SK-N-MC (cell line): Measurements from ENCODE around the gene ACOXL.

Experiments
- EZH2 ChIP-seq: fragments of 200-600 bp; sonication (generic); IDR thresholded peaks from one replicate; pipeline ENCODE4 v1.6.1; 2017; ENCODE audit warnings: antibody characterized with exemption
- FOXP2 ChIP-seq: optimal IDR thresholded peaks from 2 replicates; pipeline ENCODE3; 2011; ENCODE audit warnings: mild to moderate bottlenecking, moderate library complexity; ENCODE audit not compliant: insufficient read depth; ENCODE audit errors: extremely low read length, control extremely low read depth
- POLR2AphosphoS5 ChIP-seq: IDR thresholded peaks from 2 replicates; pipeline ENCODE4 v1.6.1; 2012; ENCODE audit warnings: mild to moderate bottlenecking, low read depth, low read length, borderline replicate concordance

DNA sequence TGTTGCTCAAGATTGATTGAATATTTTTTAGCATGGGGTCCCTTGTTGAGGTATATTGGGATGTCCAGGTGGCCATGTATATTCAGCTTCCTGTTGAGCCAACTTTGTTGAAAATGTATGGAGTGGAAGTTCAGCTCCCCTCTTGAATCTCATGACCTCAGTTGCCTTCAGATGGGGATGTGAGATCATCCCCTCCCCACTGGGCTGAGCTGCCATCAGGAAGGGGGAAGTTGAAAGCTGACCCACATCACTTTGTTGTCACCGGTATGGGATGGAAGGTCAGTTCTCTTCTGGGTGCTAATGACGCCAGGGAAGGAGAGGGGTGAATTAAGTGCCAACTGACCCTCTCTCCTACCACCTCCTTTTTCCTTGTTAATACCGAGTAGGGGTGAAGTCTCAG lies 33.9 kb downstream of the ACOXL start:
- TF ChIP-seq POLR2AphosphoS5 (no peak), EZH2 (no peak), FOXP2 (no peak)
